T-helper 2 cell treated with Interferon-gamma antibody and Interleukin-4, amounts not matched to agents 5 μg/mL and 100 μg/mL, for 36 hours (primary cell): ENCODE results near the gene ITGB8.

Experiments
- DNase-seq: peaks from one replicate; pipeline ENCODE4 v3.0.0; 2021; ENCODE audit warnings: low spot score
- H3K27ac Mint-ChIP-seq: one replicate; pipeline ENCODE4 v1.8.0; 2021; ENCODE audit warnings: mild to moderate bottlenecking, mixed read lengths
- H3K27me3 Mint-ChIP-seq: one replicate; pipeline ENCODE4 v1.8.0; 2021; ENCODE audit warnings: low read depth, mixed read lengths
- H3K36me3 Mint-ChIP-seq: one replicate; pipeline ENCODE4 v1.8.0; 2021; ENCODE audit warnings: low read depth, mixed read lengths
- H3K4me1 Mint-ChIP-seq: one replicate; pipeline ENCODE4 v1.8.0; 2021; ENCODE audit warnings: low read depth, mixed read lengths
- H3K4me3 Mint-ChIP-seq: one replicate; pipeline ENCODE4 v1.8.0; 2022; ENCODE audit warnings: mild to moderate bottlenecking, moderate library complexity, mixed read lengths
- H3K9me3 Mint-ChIP-seq: one replicate; pipeline ENCODE4 v1.8.0; 2021; ENCODE audit warnings: mixed read lengths

Gene ITGB8

DNA sequence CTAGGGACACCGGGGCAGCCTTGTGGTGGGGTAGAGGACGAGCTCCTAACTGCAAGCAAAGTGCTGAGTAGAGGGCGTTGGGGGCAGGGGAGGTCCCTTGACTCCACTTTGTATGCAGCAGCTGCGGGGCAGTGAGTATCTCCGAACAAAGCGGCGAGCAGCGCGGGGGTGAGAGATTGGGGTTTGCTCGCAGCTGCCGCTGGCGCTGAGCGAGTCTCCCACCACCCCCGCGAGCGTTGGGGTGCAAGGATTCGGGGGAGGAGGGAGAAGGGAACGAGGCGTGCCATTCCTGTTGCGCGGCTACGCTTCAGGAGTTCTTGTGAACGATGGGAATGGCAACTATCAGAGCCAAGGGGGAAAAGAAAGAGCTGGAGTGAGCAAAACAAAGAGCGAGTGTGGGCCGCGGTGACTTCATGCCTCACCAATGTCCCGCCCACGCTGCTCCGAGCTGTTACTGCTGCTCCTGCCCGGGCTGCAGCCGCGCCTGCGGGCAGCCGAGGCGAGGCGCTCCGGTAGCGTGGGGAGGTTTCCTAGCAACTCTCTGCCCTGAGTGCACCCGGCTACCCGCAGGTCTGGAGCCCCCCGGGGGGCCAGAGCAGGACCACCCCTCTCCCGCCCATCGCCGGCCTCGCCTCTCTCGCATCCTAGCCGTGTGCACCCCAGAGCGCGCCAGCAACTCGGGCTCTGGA lies at the start of gene ITGB8:
Gene ITGB8, plus strand, starts transcription at position 662 of the 689 bp plus-strand sequence. CDS start 907 bp downstream, outside the sequence.
- H3K27ac Mint-ChIP-seq: peak within 1 kb of the TSS; percentile 0
- no peaks in the 10 kb centered on the region for H3K9me3 Mint-ChIP-seq
- no peaks in the 10 kb centered on the region for H3K36me3 Mint-ChIP-seq
- H3K4me1 Mint-ChIP-seq: peaks cover 14% of the 10 kb centered on the region
- H3K4me3 Mint-ChIP-seq: peak within 1 kb of the TSS; percentile 86
- peak; percentile 80 for DNase-seq
- peaks cover 71% of the 10 kb centered on the region for H3K27me3 Mint-ChIP-seq

DNA sequence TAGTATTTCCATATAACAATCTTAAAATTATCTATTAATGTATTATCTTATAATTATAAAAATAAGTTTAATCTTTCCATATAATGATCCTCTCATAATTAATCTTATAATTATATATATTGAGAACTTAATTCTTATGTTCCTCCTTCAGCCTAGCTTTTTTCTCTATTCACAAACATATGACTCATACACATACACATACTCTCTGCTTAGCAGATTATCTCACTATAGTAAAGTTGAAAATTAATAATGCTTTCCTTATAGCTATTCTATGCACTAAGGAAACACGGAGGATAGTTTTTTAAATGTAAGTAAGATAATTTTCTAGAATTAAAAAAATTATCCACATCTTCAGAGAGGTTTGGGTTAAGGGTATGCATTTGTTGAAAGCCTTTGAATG lies 47.7 kb upstream of the ITGB8 start:
- no peaks in the 10 kb centered on the region for H3K9me3 Mint-ChIP-seq
- no peak overlapping the region for H3K27ac Mint-ChIP-seq
- H3K27me3 Mint-ChIP-seq: no peaks in the 10 kb centered on the region
- DNase-seq: no peak
- H3K4me3 Mint-ChIP-seq: no peak overlapping the region
- no peaks in the 10 kb centered on the region for H3K36me3 Mint-ChIP-seq
- no peaks in the 10 kb centered on the region for H3K4me1 Mint-ChIP-seq

DNA sequence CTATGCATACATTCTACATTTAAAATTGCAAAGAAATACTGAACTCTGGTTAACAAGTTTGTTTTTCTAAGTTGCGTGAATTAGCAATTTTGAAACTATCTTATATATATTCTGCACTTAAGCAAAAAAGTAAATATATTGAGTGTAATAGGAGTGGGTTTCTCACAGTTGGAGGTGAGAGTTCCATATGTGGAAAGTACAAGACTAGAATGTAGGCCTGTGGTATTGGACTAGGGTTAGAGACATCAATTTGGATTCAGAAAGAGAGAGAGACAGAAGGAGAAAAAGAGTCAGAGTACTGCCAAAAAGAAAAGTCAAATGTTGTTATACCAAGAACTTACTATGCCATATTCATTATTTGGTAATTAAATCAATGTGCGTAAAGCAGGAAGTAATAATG lies 47.3 kb upstream of the ITGB8 start:
- Mint-ChIP-seq H3K4me1 (no peaks in the 10 kb centered on the region), H3K27me3 (no peaks in the 10 kb centered on the region), H3K9me3 (no peaks in the 10 kb centered on the region), H3K4me3 (no peak overlapping the region), H3K36me3 (no peaks in the 10 kb centered on the region), H3K27ac (no peak overlapping the region)
- DNase-seq: no peak

DNA sequence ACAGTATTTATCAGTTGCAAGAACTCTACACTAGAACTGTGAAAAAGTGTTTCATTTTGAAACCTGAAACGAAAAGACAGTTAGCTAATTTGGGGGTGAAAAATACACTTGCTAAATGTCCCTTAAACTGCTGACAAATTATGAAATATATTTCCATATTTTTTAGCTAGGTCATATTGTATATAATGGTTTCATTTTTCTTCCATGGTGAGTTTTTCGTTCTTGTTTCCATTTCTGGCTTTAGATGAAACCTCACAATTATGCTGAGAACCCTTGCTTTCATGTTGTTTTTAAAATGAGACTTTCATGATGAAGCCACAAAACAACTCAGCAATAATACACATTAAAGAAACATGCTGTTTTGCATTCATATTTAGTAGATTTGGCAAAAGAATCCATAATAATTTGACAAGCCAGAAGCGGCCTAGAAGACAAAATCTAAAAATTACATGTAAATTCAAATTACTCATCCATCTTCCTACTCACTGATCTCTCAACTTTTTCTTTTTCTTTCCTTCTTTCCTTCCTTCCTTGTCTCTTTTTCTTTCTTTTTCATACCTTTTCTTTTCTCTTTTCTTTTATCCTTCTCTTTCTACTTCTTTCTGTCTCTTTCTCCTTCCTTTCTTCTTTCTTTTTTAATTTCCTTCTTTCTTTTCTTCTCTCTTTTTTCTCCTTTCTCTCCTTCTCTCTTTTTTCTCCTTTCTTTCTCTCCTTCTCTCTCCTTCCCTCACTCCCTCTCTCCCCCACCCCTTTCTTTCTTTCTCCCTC lies 46.5 kb upstream of the ITGB8 start:
- H3K36me3 Mint-ChIP-seq: no peaks in the 10 kb centered on the region
- no peak overlapping the region for H3K4me3 Mint-ChIP-seq
- no peaks in the 10 kb centered on the region for H3K4me1 Mint-ChIP-seq
- no peak overlapping the region for H3K27ac Mint-ChIP-seq
- DNase-seq: no peak
- no peaks in the 10 kb centered on the region for H3K9me3 Mint-ChIP-seq
- no peaks in the 10 kb centered on the region for H3K27me3 Mint-ChIP-seq

DNA sequence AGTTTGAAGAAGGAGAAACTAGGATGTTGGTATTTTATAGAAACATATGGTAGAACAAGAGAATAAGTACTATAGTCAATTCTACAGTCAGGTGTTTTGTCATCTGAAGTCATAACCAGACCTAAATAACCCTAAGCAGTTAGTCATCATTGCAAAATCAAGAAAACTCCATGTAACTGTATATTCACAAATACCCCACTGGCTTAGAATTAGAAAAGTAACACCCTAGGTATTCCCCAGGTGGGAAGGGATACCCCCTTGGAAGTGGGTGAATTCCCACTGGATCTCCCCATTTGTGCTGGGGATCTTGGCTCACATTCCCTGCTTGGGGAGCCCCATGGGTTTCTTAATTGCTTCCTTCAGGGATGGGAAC lies 45.9 kb upstream of the ITGB8 start:
- Mint-ChIP-seq H3K27ac (no peak overlapping the region), H3K4me1 (no peaks in the 10 kb centered on the region), H3K27me3 (no peaks in the 10 kb centered on the region), H3K4me3 (no peak overlapping the region), H3K9me3 (no peaks in the 10 kb centered on the region), H3K36me3 (no peaks in the 10 kb centered on the region)
- no peak for DNase-seq

GRCh38 chr7:20287317-20287716 lies 43.4 kb upstream of the ITGB8 start:
- H3K9me3 Mint-ChIP-seq: no peaks in the 10 kb centered on the region
- H3K36me3 Mint-ChIP-seq: no peaks in the 10 kb centered on the region
- H3K27ac Mint-ChIP-seq: no peak overlapping the region
- no peaks in the 10 kb centered on the region for H3K4me1 Mint-ChIP-seq
- no peaks in the 10 kb centered on the region for H3K27me3 Mint-ChIP-seq
- no peak for DNase-seq
- H3K4me3 Mint-ChIP-seq: no peak overlapping the region

- Mint-ChIP-seq H3K27me3 (no peaks in the 10 kb centered on the region), H3K27ac (no peak overlapping the region), H3K4me1 (no peaks in the 10 kb centered on the region), H3K4me3 (no peak overlapping the region), H3K36me3 (no peaks in the 10 kb centered on the region), H3K9me3 (no peaks in the 10 kb centered on the region)
- no peak for DNase-seq
These were observed 42.7 kb upstream of the ITGB8 start for GRCh38 chr7:20288036-20288435.

GRCh38 chr7:20290505-20291111 lies 40.1 kb upstream of the ITGB8 start:
- Mint-ChIP-seq H3K36me3 (no peaks in the 10 kb centered on the region), H3K27me3 (no peaks in the 10 kb centered on the region), H3K27ac (no peak overlapping the region), H3K4me1 (no peaks in the 10 kb centered on the region), H3K4me3 (no peak overlapping the region), H3K9me3 (no peaks in the 10 kb centered on the region)
- no peak for DNase-seq

- H3K36me3 Mint-ChIP-seq: no peaks in the 10 kb centered on the region
- H3K27ac Mint-ChIP-seq: no peak overlapping the region
- DNase-seq: no peak
- H3K9me3 Mint-ChIP-seq: no peaks in the 10 kb centered on the region
- no peaks in the 10 kb centered on the region for H3K4me1 Mint-ChIP-seq
- no peak overlapping the region for H3K4me3 Mint-ChIP-seq
- H3K27me3 Mint-ChIP-seq: no peaks in the 10 kb centered on the region
These were observed 37.4 kb upstream of the ITGB8 start for GRCh38 chr7:20293336-20293735.

GRCh38 chr7:20296444-20296843 lies 34.3 kb upstream of the ITGB8 start:
- Mint-ChIP-seq H3K27me3 (no peaks in the 10 kb centered on the region), H3K27ac (no peak overlapping the region), H3K4me1 (peaks cover 4% of the 10 kb centered on the region), H3K4me3 (no peak overlapping the region), H3K36me3 (no peaks in the 10 kb centered on the region), H3K9me3 (no peaks in the 10 kb centered on the region)
- DNase-seq: no peak

GRCh38 chr7:20296901-20297300 lies 33.8 kb upstream of the ITGB8 start:
- no peaks in the 10 kb centered on the region for H3K9me3 Mint-ChIP-seq
- no peak for DNase-seq
- H3K4me1 Mint-ChIP-seq: peaks cover 5% of the 10 kb centered on the region
- no peak overlapping the region for H3K27ac Mint-ChIP-seq
- H3K27me3 Mint-ChIP-seq: no peaks in the 10 kb centered on the region
- no peak overlapping the region for H3K4me3 Mint-ChIP-seq
- H3K36me3 Mint-ChIP-seq: no peaks in the 10 kb centered on the region

GRCh38 chr7:20298486-20298901 lies 32.2 kb upstream of the ITGB8 start:
- H3K4me3 Mint-ChIP-seq: no peak overlapping the region
- H3K4me1 Mint-ChIP-seq: peaks cover 5% of the 10 kb centered on the region
- H3K27ac Mint-ChIP-seq: no peak overlapping the region
- no peaks in the 10 kb centered on the region for H3K36me3 Mint-ChIP-seq
- no peaks in the 10 kb centered on the region for H3K27me3 Mint-ChIP-seq
- no peaks in the 10 kb centered on the region for H3K9me3 Mint-ChIP-seq
- DNase-seq: no peak

GRCh38 chr7:20299145-20299544 lies 31.6 kb upstream of the ITGB8 start:
- H3K27ac Mint-ChIP-seq: no peak overlapping the region
- no peaks in the 10 kb centered on the region for H3K27me3 Mint-ChIP-seq
- DNase-seq: no peak
- no peak overlapping the region for H3K4me3 Mint-ChIP-seq
- peaks cover 5% of the 10 kb centered on the region for H3K4me1 Mint-ChIP-seq
- no peaks in the 10 kb centered on the region for H3K9me3 Mint-ChIP-seq
- no peaks in the 10 kb centered on the region for H3K36me3 Mint-ChIP-seq

DNA sequence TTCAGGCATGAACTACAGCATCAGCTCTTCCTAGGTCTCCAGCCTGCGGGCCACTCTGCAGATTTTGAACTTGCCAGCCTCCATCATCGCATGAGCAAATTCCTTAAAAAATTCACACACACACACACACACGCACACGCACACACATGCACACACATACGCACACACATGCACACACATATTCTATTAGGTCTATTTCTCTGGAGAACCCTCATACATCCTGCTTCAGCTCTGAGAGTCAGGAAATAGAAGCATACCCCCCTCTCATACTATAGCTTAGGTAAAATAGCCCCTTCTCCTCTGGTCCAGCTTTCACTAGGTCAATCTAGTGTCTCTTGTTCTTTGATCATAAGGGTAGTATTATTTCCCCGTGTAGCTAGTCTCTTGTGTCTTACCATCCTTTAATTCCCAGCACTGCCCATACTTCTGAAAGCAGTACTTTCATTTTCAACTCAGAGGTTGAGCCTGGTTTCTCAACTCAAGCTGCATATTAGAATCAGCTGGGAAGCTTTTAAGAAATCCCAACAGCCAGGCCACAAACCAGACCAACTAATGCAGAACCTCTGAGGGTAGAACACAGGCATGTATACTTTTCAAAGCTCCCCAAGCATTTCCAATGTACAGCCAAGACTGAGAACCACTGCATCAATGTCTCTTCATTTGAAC lies 30.9 kb upstream of the ITGB8 start:
- Mint-ChIP-seq H3K4me3 (no peak overlapping the region), H3K27me3 (no peaks in the 10 kb centered on the region), H3K27ac (no peak overlapping the region), H3K4me1 (peaks cover 5% of the 10 kb centered on the region), H3K36me3 (no peaks in the 10 kb centered on the region), H3K9me3 (no peaks in the 10 kb centered on the region)
- no peak for DNase-seq
